Breast epithelium (tissue), 4 donors: ENCODE data around the gene GPR83. TPM values are rescaled to one million over a fixed set of nuclear protein-coding genes. Genes with fewer than 3 reads are reported as not detected.

Experiments
- DNase-seq, 2 donors: peaks; one replicate each; pipeline ENCODE4 v3.0.0-alpha.2; 2019; ENCODE audit warnings: low spot score in 2 of 2
- H3K27ac ChIP-seq, 2 donors: fragments of 200-600 bp; sonication (generic) in 1 of 2; one replicate each; pipeline ENCODE4 v1.5.1; 2016 to 2019; ENCODE audit warnings: mild to moderate bottlenecking in 1 of 2
- H3K27me3 ChIP-seq, 2 donors: fragments of 200-600 bp; sonication (generic) in 1 of 2; one replicate each; pipeline versions ENCODE4 v1.5.1 to v1.6.0; 2017 to 2019; ENCODE audit warnings: control low read depth in 1 of 2, mild to moderate bottlenecking in 1 of 2
- H3K36me3 ChIP-seq: fragments of 200-600 bp; one replicate; pipeline ENCODE4 v1.5.1; 2019
- H3K4me1 ChIP-seq, 2 donors: fragments of 200-600 bp; sonication (generic); one replicate each; pipeline ENCODE4 v1.5.1; 2016 to 2019; ENCODE audit warnings: control low read depth in 1 of 2
- H3K4me3 ChIP-seq, 3 donors: fragments of 200-600 bp; sonication (generic); 1 replicate in 2 of 3; 2 replicates in 1 of 3; pipeline ENCODE4 v1.5.1; 2016 to 2019; ENCODE audit warnings: mild to moderate bottlenecking in 3 of 3, moderate library complexity in 2 of 3
- H3K9me3 ChIP-seq, 2 donors: fragments of 200-600 bp; sonication (generic) in 1 of 2; one replicate each; pipeline ENCODE4 v1.5.1; 2016 to 2019; ENCODE audit warnings: control low read depth in 1 of 2
- CTCF ChIP-seq, 3 donors: fragments of 450-650 bp; IDR thresholded peaks; one replicate each; pipeline ENCODE4 v1.5.1; 2016 to 2017; ENCODE audit warnings: antibody characterized with exemption in 3 of 3, mild to moderate bottlenecking in 3 of 3, moderate library complexity in 3 of 3
- POLR2A ChIP-seq: fragments of 450-650 bp; IDR thresholded peaks from one replicate; pipeline ENCODE4 v1.6.1; 2016; ENCODE audit warnings: antibody characterized with exemption, mild to moderate bottlenecking, moderate library complexity
- POLR2AphosphoS5 ChIP-seq, 3 donors: sonication (generic); formaldehyde crosslinking; IDR thresholded peaks; one replicate each; pipeline ENCODE4 v1.6.1; 2017; ENCODE audit warnings: antibody characterized with exemption in 3 of 3
- intact Hi-C: fragments of 100-400 bp; cut with DNase I; formaldehyde crosslinking; loops from one replicate; pipeline ENCODE4 v1.15.1; 2023; ENCODE audit warnings: low total_unique reads
- total RNA-seq, 3 donors: library from RNA; depleted of rRNA; stranded (reverse); fragments of >200 nt; gene quantifications; one replicate each; pipeline ENCODE4 v1.1.0, GENCODE V29; 2016

Gene GPR83
- total RNA-seq, 3 donors from 2014 or later: 0.15 to 3.3 TPM; not detected in 1

DNA sequence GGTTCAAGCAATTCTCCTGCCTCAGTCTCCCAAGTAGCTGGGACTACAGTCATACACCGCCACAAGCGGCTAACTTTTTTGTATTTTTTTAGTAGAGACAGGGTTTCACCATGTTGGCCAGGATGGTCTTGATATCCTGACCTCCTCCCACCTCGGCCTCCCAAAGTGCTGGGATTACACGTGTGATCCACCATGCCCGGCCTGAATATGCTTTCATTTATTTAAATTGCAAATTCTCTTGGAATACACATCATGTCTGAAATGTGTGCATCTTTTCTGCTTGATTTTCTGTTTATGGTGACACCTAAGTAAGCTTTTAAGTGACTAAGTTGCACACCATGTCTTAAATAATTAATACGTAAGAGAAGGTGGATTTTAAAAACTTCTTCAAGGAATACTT is 65.2 kb downstream of the GPR83 start:
- intact Hi-C loops: no loop called here
- no peak overlapping the region for H3K4me3 ChIP-seq
- H3K27me3 ChIP-seq: no peaks in the 10 kb centered on the region
- DNase-seq: no peak
- H3K4me1 ChIP-seq: no peaks in the 10 kb centered on the region
- no peaks in the 10 kb centered on the region for H3K9me3 ChIP-seq
- no peaks in the 10 kb centered on the region for H3K36me3 ChIP-seq
- H3K27ac ChIP-seq: no peak overlapping the region
- no peak for TF ChIP-seq POLR2A
- no peak for TF ChIP-seq CTCF (IDR thresholded peaks at IDR 0.05)
- TF ChIP-seq POLR2AphosphoS5 (IDR thresholded peaks at IDR 0.05): no peak

- DNase-seq: no peak
- no peak overlapping the region for H3K4me3 ChIP-seq
- TF ChIP-seq POLR2AphosphoS5 (IDR thresholded peaks at IDR 0.05): no peak
- no peak for TF ChIP-seq POLR2A
- no peak for TF ChIP-seq CTCF (IDR thresholded peaks at IDR 0.05)
- intact Hi-C loops: loop anchor here (2.0 kb wide), 1 partner anchor 60 kb away; no protein-coding TSS in a partner anchor
- no peak overlapping the region for H3K27ac ChIP-seq
- no peaks in the 10 kb centered on the region for H3K4me1 ChIP-seq
- no peaks in the 10 kb centered on the region for H3K9me3 ChIP-seq
- H3K27me3 ChIP-seq: no peaks in the 10 kb centered on the region
- no peaks in the 10 kb centered on the region for H3K36me3 ChIP-seq
Measured at GRCh38 chr11:94332814-94333213, 68.4 kb downstream of the GPR83 start.

- Histone ChIP-seq H3K4me1 (no peaks in the 10 kb centered on the region), H3K27me3 (no peaks in the 10 kb centered on the region), H3K27ac (peak overlapping the region in 1 of 2 donors; percentile 58), H3K4me3 (no peak overlapping the region), H3K36me3 (no peaks in the 10 kb centered on the region), H3K9me3 (peaks cover 0 to 6% of the 10 kb centered on the region in 2 donors)
- no peak for TF ChIP-seq POLR2AphosphoS5 (IDR thresholded peaks at IDR 0.05)
- no peak for TF ChIP-seq POLR2A
- TF ChIP-seq CTCF (IDR thresholded peaks at IDR 0.05): no peak
- no peak for DNase-seq
- intact Hi-C loops: no loop called here
Measured at GRCh38 chr11:94330789-94331188, 70.4 kb downstream of the GPR83 start.

DNA sequence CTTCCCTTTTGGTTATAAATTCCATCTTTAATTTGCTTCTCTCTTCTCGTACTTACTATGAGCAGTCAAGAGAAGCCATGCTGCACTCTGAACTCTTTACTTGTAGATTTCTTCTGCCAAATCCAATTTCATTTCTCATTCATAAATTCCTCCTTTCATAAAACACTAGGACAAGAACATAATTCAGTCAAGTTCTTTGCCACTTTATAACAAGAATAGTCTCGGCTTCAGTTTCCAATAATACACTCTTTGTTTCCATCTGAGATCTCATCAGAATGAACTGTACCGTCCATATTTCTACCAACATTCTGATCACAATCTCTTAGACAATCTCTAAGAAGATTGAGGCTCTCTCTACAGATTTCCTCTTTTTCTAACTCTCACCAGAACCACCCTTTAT is 71.7 kb downstream of the GPR83 start:
- no peaks in the 10 kb centered on the region for H3K36me3 ChIP-seq
- TF ChIP-seq CTCF (IDR thresholded peaks at IDR 0.05) (no peak), POLR2AphosphoS5 (IDR thresholded peaks at IDR 0.05) (no peak), POLR2A (no peak)
- peaks cover 0 to 8% of the 10 kb centered on the region in 2 donors for H3K9me3 ChIP-seq
- no peak overlapping the region for H3K27ac ChIP-seq
- intact Hi-C loops: no loop called here
- no peak overlapping the region for H3K4me3 ChIP-seq
- no peaks in the 10 kb centered on the region for H3K4me1 ChIP-seq
- no peaks in the 10 kb centered on the region for H3K27me3 ChIP-seq
- no peak for DNase-seq

DNA sequence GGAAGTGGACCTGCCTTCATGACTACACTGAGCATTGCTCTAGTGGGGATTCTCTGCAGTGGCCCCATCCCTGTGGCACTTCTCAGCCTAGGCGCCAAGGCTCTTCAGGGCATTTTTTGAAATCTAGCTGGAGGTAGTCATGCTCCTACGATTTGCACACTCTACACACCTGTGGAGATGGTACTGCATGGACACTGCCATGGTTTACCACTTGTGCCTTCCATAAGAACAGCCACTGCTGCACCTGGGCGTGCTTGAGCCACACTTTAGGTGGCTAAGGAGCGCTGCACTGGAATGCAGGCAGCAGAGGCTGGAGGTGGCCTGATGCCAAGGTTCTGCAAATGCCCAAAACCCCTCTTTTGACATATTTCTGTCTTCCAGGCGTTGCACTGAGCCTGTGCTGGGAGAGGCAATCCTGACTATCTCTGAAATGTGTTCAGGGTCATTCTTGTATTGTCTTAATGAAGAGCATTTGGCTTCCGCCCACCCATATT is 72.6 kb downstream of the GPR83 start:
- TF ChIP-seq POLR2AphosphoS5 (IDR thresholded peaks at IDR 0.05) (no peak), CTCF (IDR thresholded peaks at IDR 0.05) (no peak), POLR2A (no peak)
- Histone ChIP-seq H3K36me3 (no peaks in the 10 kb centered on the region), H3K27ac (no peak overlapping the region), H3K4me3 (no peak overlapping the region), H3K4me1 (no peaks in the 10 kb centered on the region), H3K9me3 (peaks cover 0 to 8% of the 10 kb centered on the region in 2 donors), H3K27me3 (no peaks in the 10 kb centered on the region)
- intact Hi-C loops: no loop called here
- DNase-seq: no peak

Other genes with a start within 250 kb of the GPR83 start
- gene IZUMO1R, start 96.8 kb downstream of the GPR83 start, total RNA-seq: not detected
- 10 to 100 TPM; 18.1 to 33.1 (median 22.3) TPM for gene MRE11, start 92.4 kb upstream of the GPR83 start, total RNA-seq
- gene ANKRD49, start 92.6 kb upstream of the GPR83 start, total RNA-seq: 10 to 100 TPM; 18.4 to 23.6 (median 21.3) TPM
- not detected for gene C11orf97, start 111.0 kb upstream of the GPR83 start, total RNA-seq
- 1 to 10 TPM; 3.9 to 9.4 (median 5.3) TPM for gene FUT4, start 142.5 kb upstream of the GPR83 start, total RNA-seq
- gene PIWIL4, start 165.9 kb upstream of the GPR83 start, total RNA-seq: 1 to 10 TPM; 4.8 to 6.7 (median 5.6) TPM